HepG2 (cell line): ENCODE results near the gene SPPL3. TPM values are rescaled to one million over a fixed set of nuclear protein-coding genes. Genes with fewer than 3 reads are reported as not detected.

ENCODE experiments used
- ATAC-seq: fragments of 200-7000 bp; cut with Tn5 transposase; 3 replicates; pipeline ENCODE4 v1.9.1; 2020; ENCODE audit warnings: mild to moderate bottlenecking, moderate library complexity
- BruUV-seq: library from RNA; stranded (reverse); fragments of 400-500 nt; replicated peaks from 2 replicates; lab custom pipeline; 2021; lab: Mats Ljungman, UMichigan
- CTCF ChIA-PET: fragments of 300-600 bp; formaldehyde crosslinking; extraction: SDS; loops from one replicate; lab custom pipeline; 2021; ENCODE audit warnings: low total read pairs, inconsistent platforms, low intra/inter-chr PET ratio; lab: Yijun Ruan, JAX
- POLR2A ChIA-PET: fragments of 350-600 bp; sonication (Branson Sonifier 250); formaldehyde crosslinking; loops from one replicate; lab custom pipeline; 2020; ENCODE audit warnings: antibody characterized with exemption, inconsistent platforms; lab: Yijun Ruan, JAX
- DNase-seq: peaks from one replicate; pipeline ENCODE4 v3.0.0-alpha.2; 2015; ENCODE audit warnings: low spot score
- FAIRE-seq: peaks from 3 replicates; lab custom pipeline; 2011; peaks lifted over from hg19 to GRCh38; lab: Jason Lieb, UNC
- H2AFZ ChIP-seq: one replicate; pipeline ENCODE4 v1.6.1; 2011; ENCODE audit warnings: low read length, inconsistent platforms
- H3K27ac ChIP-seq: fragments of 300-600 bp; 3 replicates; pipeline ENCODE4 v1.8.0; 2011; ENCODE audit warnings: mixed run types, mild to moderate bottlenecking, mixed read lengths, low read length, inconsistent platforms; ENCODE audit not compliant: insufficient read depth; ENCODE audit errors: extremely low read length
- H3K27me3 ChIP-seq, 2 experiments: fragments of 200-600 bp in 1 of 2; 2 replicates in 1 of 2; 3 replicates in 1 of 2; pipeline versions ENCODE4 v1.6.0 to v1.8.0; 2011; ENCODE audit warnings: low read length in 2 of 2, mild to moderate bottlenecking in 2 of 2, moderate library complexity in 2 of 2, inconsistent platforms in 1 of 2; ENCODE audit not compliant: insufficient read depth in 2 of 2, control insufficient read depth in 1 of 2
- H3K36me3 ChIP-seq, 2 experiments: fragments of 200-600 bp in 1 of 2; replicated peaks in 1 of 2; 2 replicates in 1 of 2; 3 replicates in 1 of 2; pipeline versions ENCODE4 v1.5.1 to v1.8.0; 2011; ENCODE audit warnings: low read length in 2 of 2, inconsistent platforms in 1 of 2; ENCODE audit not compliant: insufficient read depth in 2 of 2, control insufficient read depth in 1 of 2
- H3K4me1 ChIP-seq: 2 replicates; pipeline ENCODE4 v1.5.1; 2012; ENCODE audit warnings: low read length, inconsistent platforms; ENCODE audit not compliant: insufficient read depth
- H3K4me2 ChIP-seq: 2 replicates; pipeline ENCODE4 v1.6.0; 2011; ENCODE audit warnings: low read depth, low read length, inconsistent platforms
- H3K4me3 ChIP-seq, 3 experiments: fragments of 200-600 bp in 1 of 3; sonication (generic), shearing (Covaris generic) in 1 of 3; replicated peaks in 1 of 3; 2 replicates each; pipeline ENCODE4 v1.5.1; 2011 to 2016; ENCODE audit warnings: low read length in 3 of 3, inconsistent platforms in 2 of 3, low read depth in 2 of 3, mild to moderate bottlenecking in 2 of 3, control low read depth in 1 of 3, mixed read lengths in 1 of 3; ENCODE audit not compliant: insufficient read depth in 1 of 3
- H3K79me2 ChIP-seq: one replicate; pipeline ENCODE4 v1.6.1; 2011; ENCODE audit warnings: low read length, inconsistent platforms; ENCODE audit not compliant: insufficient read depth
- H3K9ac ChIP-seq: 2 replicates; pipeline ENCODE4 v1.6.0; 2011; ENCODE audit warnings: mild to moderate bottlenecking, low read depth, low read length, inconsistent platforms; ENCODE audit not compliant: insufficient read depth
- H3K9me3 ChIP-seq: 2 replicates; pipeline ENCODE4 v1.5.1; 2012; ENCODE audit warnings: mild to moderate bottlenecking, low read length
- H4K20me1 ChIP-seq: 2 replicates; pipeline ENCODE4 v1.6.0; 2011; ENCODE audit warnings: inconsistent platforms, mild to moderate bottlenecking, low read length, moderate library complexity; ENCODE audit not compliant: insufficient read depth
- AFF4 ChIP-seq: sonication (generic); formaldehyde crosslinking; IDR thresholded peaks from 2 replicates; pipeline ENCODE4 v1.4.0; 2020; ENCODE audit warnings: missing genetic modification reagents
- FOXP1 ChIP-seq, 2 experiments: fragments of 450-650 bp in 1 of 2; IDR thresholded peaks; 2 replicates each; pipeline ENCODE4 v1.6.1; 2017 to 2018; ENCODE audit warnings: antibody characterized with exemption in 1 of 2
- KAT8 ChIP-seq: IDR thresholded peaks from 2 replicates; pipeline ENCODE4 v1.6.1; 2016; ENCODE audit warnings: missing genetic modification reagents, missing compliant biosample characterization
- KDM2A ChIP-seq: sonication (generic); formaldehyde crosslinking; IDR thresholded peaks from 2 replicates; pipeline ENCODE4 v1.4.0; 2020; ENCODE audit warnings: low read depth, missing genetic modification reagents, borderline replicate concordance
- MED8 ChIP-seq: sonication (generic); formaldehyde crosslinking; IDR thresholded peaks from 2 replicates; pipeline ENCODE4 v1.8.1; 2023; ENCODE audit warnings: mild to moderate bottlenecking, missing genetic modification reagents; ENCODE audit not compliant: insufficient replicate concordance
- POLR2AphosphoS5 ChIP-seq: IDR thresholded peaks from 2 replicates; pipeline ENCODE4 v1.6.1; 2012; ENCODE audit warnings: low read depth, low read length
- RFX5 ChIP-seq: IDR thresholded peaks from 2 replicates; pipeline ENCODE4 v1.6.1; 2011; ENCODE audit warnings: low read depth, low read length, improper control_type of control experiment
- SRSF4 ChIP-seq: fragments of 200-400 bp; formaldehyde crosslinking; IDR thresholded peaks from one replicate; pipeline ENCODE4 v1.6.1; 2018; ENCODE audit warnings: mild to moderate bottlenecking, low read depth, low read length, moderate library complexity; ENCODE audit not compliant: poor library complexity, severe bottlenecking
- ZNF121 ChIP-seq: sonication (generic); formaldehyde crosslinking; IDR thresholded peaks from 2 replicates; pipeline ENCODE4 v1.5.0; 2020; ENCODE audit warnings: mild to moderate bottlenecking, missing genetic modification reagents
- ZNF510 ChIP-seq: sonication (generic); formaldehyde crosslinking; IDR thresholded peaks from 2 replicates; pipeline ENCODE4 v1.4.0; 2020; ENCODE audit warnings: low read depth, mild to moderate bottlenecking, missing genetic modification reagents
- ZNF75D ChIP-seq: sonication (generic); formaldehyde crosslinking; IDR thresholded peaks from 2 replicates; pipeline ENCODE4 v1.8.1; 2023; ENCODE audit warnings: missing genetic modification reagents, mild to moderate bottlenecking, borderline replicate concordance
- ZNF780A ChIP-seq: sonication (generic); formaldehyde crosslinking; IDR thresholded peaks from 2 replicates; pipeline ENCODE4 v1.8.0; 2022; ENCODE audit warnings: mild to moderate bottlenecking, missing genetic modification reagents, moderate library complexity
- WGBS: methylation state at CpG from one replicate; pipeline ENCODE4 v1.1.6; 2017; ENCODE audit warnings: low lambda C conversion rate; 5-methylcytosine and 5-hydroxymethylcytosine counted together
- in situ Hi-C: cut with HindIII; loops from 2 replicates; pipeline ENCODE4 v1.10.0; 2017; ENCODE audit warnings: low pct_unique_long_range_greater_than_20kb; ENCODE audit not compliant: extremely low pct_ligation_motif_present
- intact Hi-C: fragments of 100-400 bp; cut with micrococcal nuclease; formaldehyde crosslinking; loops from one replicate; pipeline ENCODE4 v1.10.0; 2022; ENCODE audit not compliant: unreplicated experiment
- polyA plus RNA-seq, 8 experiments: library from polyadenylated mRNA; depleted of rRNA in 3 of 8; stranded (reverse) in 7 of 8; unstranded in 1 of 8; fragments of >200 nt; fragmentation: Illumina TruSeq in 4 of 8; extraction: Trizol in 4 of 8; gene quantifications; 2 replicates each; pipeline versions ENCODE4 v1.2.1 to v1.2.3, GENCODE V29; 2011 to 2016; ENCODE audit warnings: low read depth in 4 of 8, missing spikeins in 1 of 8, mixed read lengths in 1 of 8; ENCODE audit not compliant: insufficient read depth in 1 of 8
- total RNA-seq, 5 experiments: library from RNA; depleted of rRNA; stranded (reverse); fragments of >200 nt; fragmentation: Illumina TruSeq; extraction: Trizol; gene quantifications; 2 replicates each; pipeline ENCODE4 v1.2.3, GENCODE V29; 2016; ENCODE audit warnings: low read depth in 1 of 5
- TF ChIP-seq, protein P1 (sequence below): sonication (generic); formaldehyde crosslinking; IDR thresholded peaks from 2 replicates; pipeline ENCODE4 v1.4.0; 2020; ENCODE audit warnings: mild to moderate bottlenecking, missing genetic modification reagents

Gene SPPL3
- total and polyA plus RNA-seq, 2 of the 13 experiments (the other 11 are each of a cell fraction or from before 2014, with no cell fraction given) = 8.9 to 9.1 TPM

DNA sequence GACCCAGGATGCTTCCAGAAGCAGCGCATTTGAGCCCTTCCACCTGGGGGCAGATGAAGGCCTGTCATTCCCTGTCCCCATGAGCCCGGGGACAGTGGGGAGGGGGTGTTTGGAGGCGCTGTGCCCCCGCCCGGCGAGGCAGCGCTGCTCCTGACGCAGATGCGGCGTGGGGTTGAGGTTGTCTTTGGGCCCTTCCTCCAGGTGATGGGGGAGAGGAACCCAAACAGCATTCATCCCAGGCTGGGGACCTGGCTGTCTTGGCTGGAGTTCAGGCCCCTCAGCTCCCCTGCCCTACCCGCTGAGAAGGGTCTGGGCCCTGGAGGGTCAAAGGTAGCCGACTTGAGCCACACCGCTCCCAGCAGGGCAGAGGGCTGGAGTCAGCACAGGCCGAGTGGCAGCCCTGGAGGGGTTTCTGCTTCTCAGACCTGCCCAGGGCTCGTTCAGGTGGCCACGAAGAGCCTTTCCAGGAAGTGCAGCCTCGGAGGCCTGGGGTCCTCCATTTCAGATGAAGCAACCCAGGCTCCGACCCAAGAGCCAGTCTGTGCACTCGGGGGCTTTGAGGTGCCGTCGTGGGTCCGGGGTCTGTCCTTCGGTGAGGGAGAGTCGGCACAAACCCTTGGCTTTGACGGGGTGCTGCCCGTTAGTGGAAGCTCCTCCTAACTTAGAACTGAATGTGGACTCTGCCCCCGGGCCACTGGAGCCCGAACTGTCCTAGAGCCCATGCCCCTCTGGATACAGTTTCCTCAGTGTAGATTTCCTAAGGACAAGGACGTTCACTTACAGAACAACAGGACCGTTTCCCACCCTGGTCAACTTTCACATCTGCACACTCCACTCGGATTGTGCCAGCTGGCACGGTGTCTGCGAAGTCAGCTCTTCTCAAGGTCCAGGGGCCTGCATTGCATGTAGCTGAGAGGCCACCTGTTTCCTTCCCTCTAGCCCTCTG, 162.4 kb downstream of the SPPL3 start (continued):
- TF ChIP-seq ZNF75D (CRISPR knock-in tag) = no peak
- no peak; the same call in 1 of the 2 replicates for TF ChIP-seq POLR2AphosphoS5
- 0 out of 2 replicates have a peak, but pooled peaks have one; percentile 16 for TF ChIP-seq KAT8 (CRISPR knock-in tag)
- TF ChIP-seq KDM2A (CRISPR knock-in tag) = peak; percentile 38; the same call in 1 of the 2 replicates
- TF ChIP-seq ZNF780A (CRISPR knock-in tag) = no peak
- TF ChIP-seq, protein P1, sequence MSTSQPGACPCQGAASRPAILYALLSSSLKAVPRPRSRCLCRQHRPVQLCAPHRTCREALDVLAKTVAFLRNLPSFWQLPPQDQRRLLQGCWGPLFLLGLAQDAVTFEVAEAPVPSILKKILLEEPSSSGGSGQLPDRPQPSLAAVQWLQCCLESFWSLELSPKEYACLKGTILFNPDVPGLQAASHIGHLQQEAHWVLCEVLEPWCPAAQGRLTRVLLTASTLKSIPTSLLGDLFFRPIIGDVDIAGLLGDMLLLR (CRISPR knock-in tag) = peak; percentile 17; the same call in 1 of the 2 replicates
- no peak for TF ChIP-seq FOXP1 (IDR thresholded peaks at IDR 0.05)
- no peak for TF ChIP-seq FOXP1 (CRISPR knock-in tag; IDR thresholded peaks at IDR 0.05)
- TF ChIP-seq MED8 = no peak
- TF ChIP-seq SRSF4 = no peak
- TF ChIP-seq ZNF510 (CRISPR knock-in tag) = no peak
- TF ChIP-seq RFX5 = no peak

DNA sequence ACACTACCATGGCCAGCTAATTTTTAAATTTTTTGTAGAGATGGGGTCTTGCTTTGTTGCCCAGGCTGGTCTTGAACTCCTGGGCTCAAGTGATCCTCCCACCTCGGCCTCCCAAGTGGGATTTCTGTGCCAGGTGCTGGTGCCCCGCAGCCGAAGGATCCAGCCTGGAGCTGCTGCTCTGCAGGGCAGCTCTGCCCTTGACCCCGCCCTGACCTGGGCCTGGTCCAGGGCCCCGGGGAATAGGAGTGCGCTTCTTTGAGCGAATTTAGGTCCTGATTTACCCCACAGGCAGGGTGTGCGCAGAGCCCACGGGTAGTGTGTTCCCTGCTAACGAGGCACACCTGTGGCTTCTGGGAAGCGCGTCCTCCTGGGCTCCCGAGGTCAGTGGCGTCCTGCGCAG, 163.3 kb downstream of the SPPL3 start:
- BruUV-seq = no TSS peak
- POLR2A ChIA-PET = interaction anchor here (1.1 kb wide), 1 partner anchor 53 kb away, joined by 4 read pairs; no protein-coding TSS in a partner anchor

More for the DNA sequence above, 163.3 kb downstream of the SPPL3 start:
- Histone ChIP-seq H2AFZ (no peak overlapping the region), H3K27me3 (no peaks in the 10 kb centered on the region), H4K20me1 (no peaks in the 10 kb centered on the region), H3K9ac (no peak overlapping the region), H3K27ac (no peak overlapping the region), H3K4me1 (peaks cover 19% of the 10 kb centered on the region), H3K36me3 (no peaks in the 10 kb centered on the region; a peak in 2 of 5 replicates), H3K4me3 (no peak overlapping the region), H3K4me2 (no peak overlapping the region), H3K9me3 (no peaks in the 10 kb centered on the region), H3K79me2 (no peaks in the 10 kb centered on the region)
- 0 out of 2 replicates have a peak, but pooled peaks have one; percentile 19 for TF ChIP-seq ZNF121 (CRISPR knock-in tag)
- TF ChIP-seq AFF4 = no peak
- FAIRE-seq = no peak
- intact Hi-C loops (no loop called here), in situ Hi-C loops (no loop called here)
- no peak for DNase-seq
- ATAC-seq = no peak
- 87% methylated on average over 9 of the region's 15 CpGs for WGBS
- CTCF ChIA-PET = no interaction called here
